ENCODE results near the gene TRPM7.
"Not testable (repeated sequence)": the region's sequence is repeated elsewhere in the genome, so short reads cannot be mapped to it uniquely, and the experiment has no call there.

The TRPM7 gene

GRCh38 chr15:50622361-50622943 lies 64.1 kb downstream of the TRPM7 start:
- Histone ChIP-seq H3F3A (ENCODE audit: control insufficient read depth, insufficient read depth) (peaks cover 18% of the 10 kb centered on the region), H3K36me3 (ENCODE audit: control insufficient read depth, low read length) (peaks cover 59% of the 10 kb centered on the region)
- not testable (repeated sequence) for H3K79me2 ChIP-seq (ENCODE audit: control insufficient read depth, low read length); H3K9me3 ChIP-seq (ENCODE audit: control insufficient read depth, insufficient read depth, low read length); H4K20me1 ChIP-seq (ENCODE audit: control insufficient read depth, insufficient read depth, low read depth, low read length); H3K4me2 ChIP-seq (ENCODE audit: low read length); H3K9me2 ChIP-seq (replicated peaks; ENCODE audit: control insufficient read depth, low read length); H3K27me3 ChIP-seq (ENCODE audit: control insufficient read depth, low read length); H3K4me1 ChIP-seq (ENCODE audit: control insufficient read depth, low read length); H3K4me3 ChIP-seq (ENCODE audit: low read length); H3K27ac ChIP-seq (ENCODE audit: low read depth, low read length)
- peak; percentile 48 for TF ChIP-seq CTCF (IDR thresholded peaks at IDR 0.05; ENCODE audit: low read depth, low read length, poor library complexity, severe bottlenecking)

- H3K4me3 ChIP-seq (ENCODE audit: low read length); H3K4me2 ChIP-seq (ENCODE audit: low read length); H3K9me2 ChIP-seq (replicated peaks; ENCODE audit: control insufficient read depth, low read length); H3K79me2 ChIP-seq (ENCODE audit: control insufficient read depth, low read length); H3K4me1 ChIP-seq (ENCODE audit: control insufficient read depth, low read length); H3F3A ChIP-seq (ENCODE audit: control insufficient read depth, insufficient read depth); H3K9me3 ChIP-seq (ENCODE audit: control insufficient read depth, insufficient read depth, low read length); H4K20me1 ChIP-seq (ENCODE audit: control insufficient read depth, insufficient read depth, low read depth, low read length); H3K27me3 ChIP-seq (ENCODE audit: control insufficient read depth, low read length); H3K27ac ChIP-seq (ENCODE audit: low read depth, low read length): not testable (repeated sequence)
- H3K36me3 ChIP-seq (ENCODE audit: control insufficient read depth, low read length), result peaks cover 44% of the 10 kb centered on the region
Observed at GRCh38 chr15:50616960-50617359, 69.6 kb downstream of the TRPM7 start.

- peaks cover 48% of the 10 kb centered on the region for H3K36me3 ChIP-seq (ENCODE audit: control insufficient read depth, low read length)
- H3K79me2 ChIP-seq (ENCODE audit: control insufficient read depth, low read length); H3F3A ChIP-seq (ENCODE audit: control insufficient read depth, insufficient read depth): not testable (repeated sequence)
Observed at GRCh38 chr15:50616554-50616953, 70.0 kb downstream of the TRPM7 start.

GRCh38 chr15:50613600-50613999 lies 73.0 kb downstream of the TRPM7 start:
- Histone ChIP-seq H3K36me3 (ENCODE audit: control insufficient read depth, low read length) (peaks cover 56% of the 10 kb centered on the region), H4K20me1 (ENCODE audit: control insufficient read depth, insufficient read depth, low read depth, low read length) (no peaks in the 10 kb centered on the region), H3K27ac (ENCODE audit: low read depth, low read length) (no peak overlapping the region), H3K9me2 (replicated peaks; ENCODE audit: control insufficient read depth, low read length) (no peaks in the 10 kb centered on the region), H3K79me2 (ENCODE audit: control insufficient read depth, low read length) (no peaks in the 10 kb centered on the region), H3K4me2 (ENCODE audit: low read length) (no peak overlapping the region), H3K27me3 (ENCODE audit: control insufficient read depth, low read length) (no peaks in the 10 kb centered on the region), H3F3A (ENCODE audit: control insufficient read depth, insufficient read depth) (peaks cover 4% of the 10 kb centered on the region; the same call in 1 of the 2 replicates), H3K9me3 (ENCODE audit: control insufficient read depth, insufficient read depth, low read length) (no peaks in the 10 kb centered on the region), H3K4me3 (ENCODE audit: low read length) (no peak overlapping the region), H3K4me1 (ENCODE audit: control insufficient read depth, low read length) (no peaks in the 10 kb centered on the region)
- TF ChIP-seq EZH2phosphoT487 (IDR thresholded peaks at IDR 0.05; ENCODE audit: borderline replicate concordance, low read length) (no peak), CTCF (IDR thresholded peaks at IDR 0.05; ENCODE audit: low read depth, low read length, poor library complexity, severe bottlenecking) (no peak)

More at GRCh38 chr15:50616554-50616953, 70.0 kb downstream of the TRPM7 start:
- H3K9me2 ChIP-seq (replicated peaks; ENCODE audit: control insufficient read depth, low read length); H3K4me3 ChIP-seq (ENCODE audit: low read length); H3K27ac ChIP-seq (ENCODE audit: low read depth, low read length); H3K4me2 ChIP-seq (ENCODE audit: low read length); H3K9me3 ChIP-seq (ENCODE audit: control insufficient read depth, insufficient read depth, low read length); H3K27me3 ChIP-seq (ENCODE audit: control insufficient read depth, low read length); H3K4me1 ChIP-seq (ENCODE audit: control insufficient read depth, low read length); H4K20me1 ChIP-seq (ENCODE audit: control insufficient read depth, insufficient read depth, low read depth, low read length): not testable (repeated sequence)
